ENCODE measurements around the gene RPGRIP1L. TPM values are rescaled to one million over a fixed set of nuclear protein-coding genes. Genes with fewer than 3 reads are reported as not detected.

RPGRIP1L gene
- total and polyA plus RNA-seq, 2 of the 13 experiments (the other 11 are each of a cell fraction or from before 2014, with no cell fraction given) = 5.0 to 13.5 TPM

- TF ChIP-seq ZNF609 (CRISPR knock-in tag; IDR thresholded peaks at IDR 0.05; ENCODE audit: borderline replicate concordance) (no peak), SYNCRIP (IDR thresholded peaks at IDR 0.05; ENCODE audit: insufficient read depth, low read depth, low read length) (no peak), PPARG (CRISPR knock-in tag; conservative IDR thresholded peaks at IDR 0.05) (0 out of 2 replicates have a peak, but pooled peaks have one; percentile 21), ZNF513 (CRISPR knock-in tag; conservative IDR thresholded peaks at IDR 0.05) (no peak), FOXP4 (CRISPR knock-in tag; IDR thresholded peaks at IDR 0.05) (no peak), TEAD3 (CRISPR knock-in tag; optimal IDR thresholded peaks at IDR 0.05; ENCODE audit: borderline replicate concordance) (peak; percentile 21), GATAD2A (CRISPR knock-in tag; IDR thresholded peaks at IDR 0.05) (0 out of 2 replicates have a peak, but pooled peaks have one; percentile 21), SKI (IDR thresholded peaks at IDR 0.05; ENCODE audit: partially characterized antibody) (no peak), ATF7 (IDR thresholded peaks at IDR 0.05) (no peak), ATF7 (CRISPR knock-in tag; IDR thresholded peaks at IDR 0.05) (no peak), AKAP8 (CRISPR knock-in tag; IDR thresholded peaks at IDR 0.05) (no peak), ZFP36 (IDR thresholded peaks at IDR 0.05; ENCODE audit: borderline replicate concordance, low read depth, low read length, partially characterized antibody) (peak; percentile 85), SMC3 (IDR thresholded peaks at IDR 0.05; ENCODE audit: low read length) (peak; percentile 67; the same call in 1 of the 2 replicates), ELF3 (CRISPR knock-in tag; IDR thresholded peaks at IDR 0.05) (peak; percentile 15; the same call in 1 of the 2 replicates), CREBL2 (CRISPR knock-in tag; IDR thresholded peaks at IDR 0.05; ENCODE audit: borderline replicate concordance) (no peak), TBP (CRISPR knock-in tag; IDR thresholded peaks at IDR 0.05) (no peak), ZBTB43 (CRISPR knock-in tag; conservative IDR thresholded peaks at IDR 0.05) (no peak), ZNF614 (CRISPR knock-in tag; IDR thresholded peaks at IDR 0.05; ENCODE audit: borderline replicate concordance) (0 out of 2 replicates have a peak, but pooled peaks have one; percentile 56), NFIB (CRISPR knock-in tag; IDR thresholded peaks at IDR 0.05; ENCODE audit: borderline replicate concordance) (no peak), POLR2A (IDR thresholded peaks at IDR 0.05; ENCODE audit: insufficient read depth in 1 of 2, low read depth in 2 of 2, low read length in 2 of 2) (no peak), ZNF605 (CRISPR knock-in tag; IDR thresholded peaks at IDR 0.05) (no peak), SMARCE1 (IDR thresholded peaks at IDR 0.05; ENCODE audit: borderline replicate concordance) (no peak), ZSCAN20 (CRISPR knock-in tag; IDR thresholded peaks at IDR 0.05; ENCODE audit: borderline replicate concordance) (no peak)
Measured at GRCh38 chr16:53743149-53743566, 39.5 kb upstream of the RPGRIP1L start (continued).
